ENCODE results near the gene ERFE. TPM values are rescaled to one million over a fixed set of nuclear protein-coding genes. Genes with fewer than 3 reads are reported as not detected.

The ERFE gene
- total RNA-seq, 4 donors from 2014 or later, result 0.35 to 0.94 (median 0.74) TPM; not detected in 1

- Histone ChIP-seq H3K4me3 (no peak overlapping the region), H3K27me3 (no peaks in the 10 kb centered on the region), H3K36me3 (peaks cover 0 to 18% of the 10 kb centered on the region in 2 donors), H3K4me1 (peaks cover 0 to 16% (median 0%) of the 10 kb centered on the region in 3 donors), H3K9me3 (no peaks in the 10 kb centered on the region), H3K27ac (no peak overlapping the region)
- no peak for ATAC-seq
- WGBS, 2 donors (ENCODE audit: low coverage in 1 of 2), result no CpG with 5 or more reads among the region's 28 CpGs
- TF ChIP-seq POLR2A (IDR thresholded peaks at IDR 0.05), result no peak
- no peak for TF ChIP-seq EP300 (IDR thresholded peaks at IDR 0.05)
- TF ChIP-seq, protein P1, sequence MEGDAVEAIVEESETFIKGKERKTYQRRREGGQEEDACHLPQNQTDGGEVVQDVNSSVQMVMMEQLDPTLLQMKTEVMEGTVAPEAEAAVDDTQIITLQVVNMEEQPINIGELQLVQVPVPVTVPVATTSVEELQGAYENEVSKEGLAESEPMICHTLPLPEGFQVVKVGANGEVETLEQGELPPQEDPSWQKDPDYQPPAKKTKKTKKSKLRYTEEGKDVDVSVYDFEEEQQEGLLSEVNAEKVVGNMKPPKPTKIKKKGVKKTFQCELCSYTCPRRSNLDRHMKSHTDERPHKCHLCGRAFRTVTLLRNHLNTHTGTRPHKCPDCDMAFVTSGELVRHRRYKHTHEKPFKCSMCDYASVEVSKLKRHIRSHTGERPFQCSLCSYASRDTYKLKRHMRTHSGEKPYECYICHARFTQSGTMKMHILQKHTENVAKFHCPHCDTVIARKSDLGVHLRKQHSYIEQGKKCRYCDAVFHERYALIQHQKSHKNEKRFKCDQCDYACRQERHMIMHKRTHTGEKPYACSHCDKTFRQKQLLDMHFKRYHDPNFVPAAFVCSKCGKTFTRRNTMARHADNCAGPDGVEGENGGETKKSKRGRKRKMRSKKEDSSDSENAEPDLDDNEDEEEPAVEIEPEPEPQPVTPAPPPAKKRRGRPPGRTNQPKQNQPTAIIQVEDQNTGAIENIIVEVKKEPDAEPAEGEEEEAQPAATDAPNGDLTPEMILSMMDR (IDR thresholded peaks at IDR 0.05), result no peak
- TF ChIP-seq POLR2AphosphoS5 (IDR thresholded peaks at IDR 0.05), result no peak
These were observed 28.6 kb upstream of the ERFE start for GRCh38 chr2:238130111-238130695.

DNA sequence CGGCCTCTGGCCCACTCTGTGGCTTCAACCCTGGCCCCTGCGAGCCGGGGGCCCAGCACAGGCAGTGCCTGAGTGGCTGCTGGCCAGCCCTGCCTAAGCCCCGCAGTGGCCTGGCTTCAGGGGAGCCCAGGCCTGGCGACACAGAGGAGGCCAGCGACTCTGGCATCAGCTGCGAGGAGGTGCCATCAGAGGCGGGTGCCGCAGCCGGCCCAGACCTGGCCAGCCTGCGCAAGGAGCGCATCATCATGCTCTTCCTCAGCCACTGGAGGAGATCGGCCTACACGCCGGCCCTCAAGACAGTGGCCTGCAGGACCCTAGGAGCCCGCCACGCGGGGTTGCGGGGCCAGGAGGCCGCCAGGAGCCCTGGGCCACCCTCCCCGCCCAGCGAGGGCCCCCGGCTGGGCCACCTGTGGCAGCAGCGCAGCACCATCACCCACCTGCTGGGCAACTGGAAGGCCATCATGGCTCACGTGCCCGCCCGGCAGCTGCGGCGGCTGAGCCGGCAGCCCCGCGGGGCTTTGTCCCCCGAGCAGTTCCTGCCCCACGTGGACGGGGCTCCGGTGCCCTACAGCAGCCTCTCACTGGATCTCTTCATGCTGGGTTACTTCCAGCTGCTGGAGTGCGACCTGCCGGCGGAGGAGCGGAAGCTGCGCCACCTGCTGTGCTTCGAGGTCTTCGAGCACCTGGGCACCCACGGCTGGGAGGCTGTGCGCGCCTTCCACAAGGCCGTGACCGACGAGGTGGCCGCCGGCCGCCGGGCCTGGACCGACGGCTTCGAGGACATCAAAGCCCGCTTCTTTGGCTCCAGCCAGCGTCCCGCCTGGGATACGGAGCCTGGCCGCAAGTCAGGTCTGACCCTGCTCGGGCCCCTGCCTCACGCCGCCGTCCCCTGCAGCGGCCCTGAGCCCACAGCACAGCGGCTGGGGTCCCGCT is 27.8 kb upstream of the ERFE start:
- Histone ChIP-seq H3K27ac (no peak overlapping the region), H3K27me3 (no peaks in the 10 kb centered on the region), H3K36me3 (peaks cover 0 to 18% of the 10 kb centered on the region in 2 donors), H3K4me1 (peaks cover 0 to 16% (median 0%) of the 10 kb centered on the region in 3 donors), H3K9me3 (no peaks in the 10 kb centered on the region), H3K4me3 (no peak overlapping the region)
- TF ChIP-seq, protein P1 (IDR thresholded peaks at IDR 0.05), result no peak
- no peak for TF ChIP-seq EP300 (IDR thresholded peaks at IDR 0.05)
- TF ChIP-seq POLR2AphosphoS5 (IDR thresholded peaks at IDR 0.05), result no peak
- no peak for TF ChIP-seq POLR2A (IDR thresholded peaks at IDR 0.05)
- no peak for ATAC-seq
- no CpG with 5 or more reads among the region's 68 CpGs for WGBS, 2 donors (ENCODE audit: low coverage in 1 of 2)

DNA sequence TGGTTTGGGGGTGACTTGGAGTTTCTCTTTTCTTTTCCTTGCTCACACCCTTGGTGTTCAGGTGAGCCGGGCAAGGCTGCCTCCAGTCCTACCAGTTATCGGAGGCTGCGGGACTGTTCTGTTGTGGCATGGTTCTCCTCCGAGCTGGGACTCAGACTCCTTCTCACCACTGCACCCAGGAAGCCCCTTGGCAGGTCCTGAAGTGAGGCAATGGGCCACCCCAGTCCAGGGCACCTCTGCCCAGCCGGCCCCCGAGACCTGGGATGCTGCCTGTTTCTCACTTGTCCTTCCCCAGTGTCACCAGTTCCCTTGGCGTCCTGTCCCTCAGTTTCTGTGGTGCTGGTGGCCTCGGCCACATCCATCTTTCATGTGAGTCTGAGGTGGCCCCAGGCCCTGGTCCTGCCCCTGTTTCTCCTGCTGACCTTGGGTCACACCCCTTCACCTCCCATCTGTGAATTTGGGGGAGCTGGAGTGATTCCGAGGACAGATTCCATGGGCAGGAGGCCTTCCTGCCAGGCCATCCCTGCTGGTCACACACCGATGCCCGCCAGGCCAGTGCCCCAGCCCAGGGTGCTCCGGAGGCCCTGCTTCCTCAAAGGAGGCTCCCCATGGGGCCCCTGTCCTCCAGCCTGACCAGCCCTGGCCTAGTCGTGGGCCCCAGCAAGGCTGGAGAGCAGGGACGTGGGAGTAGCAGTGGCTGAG is 26.9 kb upstream of the ERFE start:
- no peak for TF ChIP-seq EP300 (IDR thresholded peaks at IDR 0.05)
- TF ChIP-seq, protein P1 (IDR thresholded peaks at IDR 0.05), result no peak
- no peak for TF ChIP-seq POLR2AphosphoS5 (IDR thresholded peaks at IDR 0.05)
- no peak for TF ChIP-seq POLR2A (IDR thresholded peaks at IDR 0.05)
- ATAC-seq, result no peak
- H3K9me3 ChIP-seq, result no peaks in the 10 kb centered on the region
- WGBS, 2 donors (ENCODE audit: low coverage in 1 of 2), result 90% methylated on average over 4 of the region's 14 CpGs; no CpG with 5 or more reads in 1 of the 2 donors
- no peaks in the 10 kb centered on the region for H3K27me3 ChIP-seq
- H3K27ac ChIP-seq, result no peak overlapping the region
- no peak overlapping the region for H3K4me3 ChIP-seq
- peaks cover 0 to 18% of the 10 kb centered on the region in 2 donors for H3K36me3 ChIP-seq
- H3K4me1 ChIP-seq, result peaks cover 0 to 14% (median 0%) of the 10 kb centered on the region in 3 donors

DNA sequence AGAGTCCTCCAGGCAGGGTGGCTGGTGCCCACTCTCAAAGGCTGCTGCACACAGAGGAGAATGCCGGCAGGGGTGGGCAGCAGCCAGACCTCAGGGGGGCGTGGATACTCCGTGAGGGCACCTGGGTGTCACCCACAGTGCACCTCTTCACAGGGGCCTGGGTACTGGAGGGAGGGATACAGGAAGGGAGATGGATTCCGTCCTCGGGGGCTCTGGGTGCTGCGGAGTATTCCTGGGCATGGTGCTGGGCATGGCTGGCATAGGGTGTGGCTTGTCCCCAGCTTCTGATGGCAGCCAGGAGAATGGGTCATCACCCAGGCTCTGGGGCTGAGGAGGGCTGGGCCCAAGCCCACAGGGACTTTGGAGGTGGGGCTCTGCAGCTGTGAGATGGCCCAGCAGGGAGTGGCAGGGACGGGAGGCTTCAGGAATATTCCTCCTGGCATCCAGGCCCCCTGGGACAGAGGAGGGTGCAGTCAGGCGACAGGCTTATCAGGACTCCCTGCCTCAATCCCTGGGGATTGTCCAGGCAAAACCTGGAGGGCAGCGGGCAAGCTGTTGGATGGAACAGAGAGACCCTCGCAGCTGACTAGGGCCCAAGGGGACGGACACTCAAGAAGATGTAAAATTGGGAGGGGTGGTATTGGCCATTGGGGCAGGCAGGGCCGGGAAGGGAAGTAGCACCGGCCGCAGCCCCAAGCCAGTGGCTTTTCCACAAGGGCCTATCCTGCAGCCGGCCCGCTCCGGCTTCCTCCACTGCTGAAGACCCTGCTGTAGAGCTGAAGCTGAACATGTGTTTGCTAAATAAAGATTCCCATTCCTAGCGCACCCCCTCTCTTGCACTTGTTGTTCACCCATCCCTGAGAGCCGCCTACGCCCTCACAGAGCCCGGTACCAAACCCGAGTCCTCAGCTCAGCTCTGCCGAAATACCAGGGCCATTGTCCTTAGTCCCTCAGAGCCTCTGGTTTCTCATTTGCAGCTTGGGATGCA is 26.0 kb upstream of the ERFE start:
- no peak for ATAC-seq
- Histone ChIP-seq H3K4me3 (no peak overlapping the region), H3K27ac (no peak overlapping the region), H3K9me3 (no peaks in the 10 kb centered on the region), H3K36me3 (peaks cover 0 to 18% of the 10 kb centered on the region in 2 donors), H3K4me1 (peaks cover 0 to 13% (median 0%) of the 10 kb centered on the region in 3 donors), H3K27me3 (no peaks in the 10 kb centered on the region)
- TF ChIP-seq POLR2A (IDR thresholded peaks at IDR 0.05) (no peak), EP300 (IDR thresholded peaks at IDR 0.05) (no peak), POLR2AphosphoS5 (IDR thresholded peaks at IDR 0.05) (no peak)
- TF ChIP-seq, protein P1 (IDR thresholded peaks at IDR 0.05), result no peak
- WGBS, 2 donors (ENCODE audit: low coverage in 1 of 2), result 90 to 92% methylated on average over 4 to 6 of the region's 23 CpGs

Measured in gastroesophageal sphincter (tissue), 4 donors.